Esophagus muscularis mucosa (tissue), 3 donors: Measurements from ENCODE around the gene UBASH3A.

Experiments
- EP300 ChIP-seq: sonication (generic); formaldehyde crosslinking; IDR thresholded peaks from one replicate; pipeline ENCODE4 v1.6.1; 2017; ENCODE audit warnings: antibody characterized with exemption
- TF ChIP-seq, protein P1 (sequence below), 3 experiments: fragments of 200-600 bp in 2 of 3; fragments of 450-650 bp in 1 of 3; sonication (generic) in 2 of 3; IDR thresholded peaks; one replicate each; pipeline ENCODE4 v1.5.1; 2017 to 2019; ENCODE audit warnings: antibody characterized with exemption in 3 of 3, mild to moderate bottlenecking in 2 of 3, moderate library complexity in 1 of 3

DNA sequence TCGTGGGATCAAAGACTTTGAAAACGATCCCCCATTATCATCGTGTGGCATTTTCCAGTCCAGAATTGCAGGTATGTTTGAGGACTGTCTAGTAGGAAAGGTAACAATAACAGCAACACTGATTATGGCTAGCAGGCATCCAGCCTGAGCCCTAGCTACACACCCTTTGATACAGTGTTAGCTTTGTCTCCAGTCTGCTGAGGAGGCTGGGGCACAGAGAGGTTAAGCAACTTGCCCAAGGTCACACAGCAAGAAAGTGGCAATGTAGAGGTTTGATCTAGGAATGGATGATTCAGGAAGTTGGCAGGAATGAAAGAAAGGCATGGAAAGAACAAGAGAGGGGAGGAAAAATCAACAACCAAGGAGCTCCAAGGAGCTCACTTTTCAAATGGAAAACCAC is 31.2 kb downstream of the UBASH3A start:
- TF ChIP-seq, protein P1, sequence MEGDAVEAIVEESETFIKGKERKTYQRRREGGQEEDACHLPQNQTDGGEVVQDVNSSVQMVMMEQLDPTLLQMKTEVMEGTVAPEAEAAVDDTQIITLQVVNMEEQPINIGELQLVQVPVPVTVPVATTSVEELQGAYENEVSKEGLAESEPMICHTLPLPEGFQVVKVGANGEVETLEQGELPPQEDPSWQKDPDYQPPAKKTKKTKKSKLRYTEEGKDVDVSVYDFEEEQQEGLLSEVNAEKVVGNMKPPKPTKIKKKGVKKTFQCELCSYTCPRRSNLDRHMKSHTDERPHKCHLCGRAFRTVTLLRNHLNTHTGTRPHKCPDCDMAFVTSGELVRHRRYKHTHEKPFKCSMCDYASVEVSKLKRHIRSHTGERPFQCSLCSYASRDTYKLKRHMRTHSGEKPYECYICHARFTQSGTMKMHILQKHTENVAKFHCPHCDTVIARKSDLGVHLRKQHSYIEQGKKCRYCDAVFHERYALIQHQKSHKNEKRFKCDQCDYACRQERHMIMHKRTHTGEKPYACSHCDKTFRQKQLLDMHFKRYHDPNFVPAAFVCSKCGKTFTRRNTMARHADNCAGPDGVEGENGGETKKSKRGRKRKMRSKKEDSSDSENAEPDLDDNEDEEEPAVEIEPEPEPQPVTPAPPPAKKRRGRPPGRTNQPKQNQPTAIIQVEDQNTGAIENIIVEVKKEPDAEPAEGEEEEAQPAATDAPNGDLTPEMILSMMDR (IDR thresholded peaks at IDR 0.05): no peak
- TF ChIP-seq EP300: no peak
